ENCODE results near the gene SARNP.

- TF ChIP-seq CTCF (IDR thresholded peaks at IDR 0.05) (no peak), POLR2A (IDR thresholded peaks at IDR 0.05) (no peak)
Measured at GRCh38 chr12:55850401-55850800, 32.9 kb upstream of the SARNP start.
